H1 (cell line): ENCODE data around the gene LRIG2. TPM values are rescaled to one million over a fixed set of nuclear protein-coding genes. Genes with fewer than 3 reads are reported as not detected.

Experiments
- CTBP2 ChIP-seq: IDR thresholded peaks from 2 replicates; pipeline ENCODE4 v1.7.0; 2011; ENCODE audit warnings: borderline replicate concordance, mild to moderate bottlenecking, moderate library complexity, mixed read lengths, low read length; ENCODE audit not compliant: insufficient read depth, insufficient read length
- POLR2AphosphoS5 ChIP-seq: IDR thresholded peaks from 2 replicates; pipeline ENCODE4 v1.6.1; 2011; ENCODE audit warnings: low read depth, low read length
- TAF1 ChIP-seq: IDR thresholded peaks from 2 replicates; pipeline ENCODE4 v1.6.1; 2011; ENCODE audit warnings: mild to moderate bottlenecking, low read depth, low read length
- polyA plus RNA-seq, 7 experiments: library from polyadenylated mRNA; depleted of rRNA in 3 of 7; stranded (reverse) in 5 of 7; unstranded in 2 of 7; fragments of >200 nt in 5 of 7; fragments of 200-250 nt in 2 of 7; gene quantifications; 1 replicate in 5 of 7; 2 replicates in 1 of 7; 4 replicates in 1 of 7; pipeline versions ENCODE4 v1.2.1 to v1.2.3, GENCODE V29; 2011 to 2013; ENCODE audit warnings: missing spikeins in 2 of 7, mixed read lengths in 2 of 7
- total RNA-seq: library from RNA; stranded (reverse); fragmentation: NEBNext Ultra II Directional; extraction: Animal tissue kit (Norgen Biotek cat#: 25700); gene quantifications from 2 replicates; pipeline ENCODE4 v1.2.1, GENCODE V29; 2021

Gene LRIG2
- total and polyA plus RNA-seq, 2 of the 8 experiments (the other 6 are each of a cell fraction or from before 2014, with no cell fraction given): 16.2 to 20.9 TPM

- TF ChIP-seq CTBP2 (peak; percentile 83), POLR2AphosphoS5 (0 out of 2 replicates have a peak, but pooled peaks have one; percentile 16), TAF1 (0 out of 2 replicates have a peak, but pooled peaks have one; percentile 14)
These were observed 45.5 kb upstream of the LRIG2 start (continued) for GRCh38 chr1:113027449-113027848.
